B cell (primary cell): ENCODE data around the gene EVA1A. TPM values are rescaled to one million over a fixed set of nuclear protein-coding genes. Genes with fewer than 3 reads are reported as not detected.

Experiments used
- ATAC-seq: fragments of 200-7000 bp; cut with Tn5 transposase; one replicate; pipeline ENCODE4 v1.10.0; 2021; ENCODE audit warnings: low read depth, mild to moderate bottlenecking, moderate number of reproducible peaks, moderate library complexity
- CTCF ChIA-PET: fragments of 350-600 bp; sonication (Branson Sonifier 250); formaldehyde crosslinking; loops from one replicate; lab custom pipeline; 2021; ENCODE audit warnings: antibody characterized with exemption, inconsistent platforms; lab: Charles Lee
- POLR2A ChIA-PET: fragments of 350-600 bp; sonication (Branson Sonifier 250); formaldehyde crosslinking; loops from one replicate; lab custom pipeline; 2021; ENCODE audit warnings: antibody characterized with exemption; lab: Charles Lee
- DNase-seq: peaks from one replicate; pipeline ENCODE4 v3.0.0; 2013
- H2AFZ ChIP-seq: 2 replicates; pipeline ENCODE4 v1.6.1; 2012; ENCODE audit warnings: mild to moderate bottlenecking, low read depth, low read length; ENCODE audit not compliant: insufficient read depth, poor library complexity, severe bottlenecking
- H3K27ac ChIP-seq, 2 donors: 1 replicate in 1 of 2; 2 replicates in 1 of 2; pipeline ENCODE4 v1.5.1; 2012 to 2013; ENCODE audit warnings: low read length in 2 of 2, mild to moderate bottlenecking in 2 of 2, moderate library complexity in 1 of 2
- H3K27me3 ChIP-seq, 4 experiments: fragments of 200-600 bp in 1 of 4; sonication (generic) in 1 of 4; replicated peaks in 1 of 4; 1 replicate in 2 of 4; 2 replicates in 2 of 4; pipeline versions ENCODE4 v1.6.1 to v1.7.0; 2013 to 2016; ENCODE audit warnings: low read length in 3 of 4, mild to moderate bottlenecking in 2 of 4, mixed read lengths in 1 of 4, moderate library complexity in 1 of 4; ENCODE audit not compliant: insufficient read depth in 4 of 4, control insufficient read depth in 3 of 4; ENCODE audit errors: control extremely low read depth in 1 of 4
- H3K36me3 ChIP-seq, 2 experiments: replicated peaks in 1 of 2; 1 replicate in 1 of 2; 2 replicates in 1 of 2; pipeline versions ENCODE4 v1.6.1 to v1.7.1; 2013; ENCODE audit warnings: low read length in 1 of 2; ENCODE audit not compliant: insufficient read depth in 2 of 2, control insufficient read depth in 1 of 2; ENCODE audit errors: control extremely low read depth in 1 of 2, extremely low read depth in 1 of 2
- H3K4me1 ChIP-seq, 2 donors: fragments of 200-600 bp in 1 of 2; sonication (generic) in 1 of 2; 1 replicate in 1 of 2; 2 replicates in 1 of 2; pipeline versions ENCODE4 v1.5.1 to v1.6.1; 2013 to 2017; ENCODE audit warnings: low read length in 2 of 2; ENCODE audit not compliant: control insufficient read depth in 2 of 2, insufficient read depth in 2 of 2
- H3K4me2 ChIP-seq: replicated peaks from 2 replicates; pipeline ENCODE3; 2012; ENCODE audit warnings: mild to moderate bottlenecking, low read depth, low read length; ENCODE audit not compliant: poor library complexity, severe bottlenecking
- H3K4me3 ChIP-seq, 5 experiments: fragments of 200-600 bp in 1 of 5; sonication (generic) in 1 of 5; 1 replicate in 3 of 5; 2 replicates in 2 of 5; pipeline versions ENCODE4 v1.5.1 to v1.7.0; 2011 to 2016; ENCODE audit warnings: low read length in 4 of 5, mild to moderate bottlenecking in 4 of 5, low read depth in 2 of 5, control low read depth in 1 of 5, moderate library complexity in 1 of 5; ENCODE audit not compliant: insufficient read depth in 1 of 5; ENCODE audit errors: control extremely low read depth in 1 of 5, extremely low read depth in 1 of 5
- H3K79me2 ChIP-seq: fragments of 200-600 bp; sonication (generic); one replicate; pipeline ENCODE4 v1.6.0; 2016; ENCODE audit warnings: low read length; ENCODE audit not compliant: control insufficient read depth, insufficient read depth
- H3K9ac ChIP-seq: fragments of 200-600 bp; sonication (generic); 2 replicates; pipeline ENCODE4 v1.6.1; 2017; ENCODE audit warnings: mild to moderate bottlenecking, low read length, moderate library complexity
- H3K9me3 ChIP-seq, 3 donors: one replicate each; pipeline versions ENCODE4 v1.6.1 to v1.7.1; 2013; ENCODE audit warnings: low read length in 2 of 3; ENCODE audit not compliant: control insufficient read depth in 2 of 3, insufficient read depth in 1 of 3; ENCODE audit errors: control extremely low read depth in 1 of 3
- H4K20me1 ChIP-seq: 2 replicates; pipeline ENCODE4 v1.6.0; 2012; ENCODE audit warnings: mild to moderate bottlenecking, low read length; ENCODE audit not compliant: insufficient read depth, control insufficient read depth, poor library complexity, severe bottlenecking
- H3K27ac Mint-ChIP-seq: one replicate; pipeline ENCODE4 v1.8.0; 2021; ENCODE audit warnings: mixed read lengths
- H3K27me3 Mint-ChIP-seq: one replicate; pipeline ENCODE4 v1.8.0; 2021; ENCODE audit warnings: mixed read lengths
- H3K4me1 Mint-ChIP-seq: one replicate; pipeline ENCODE4 v1.8.0; 2021; ENCODE audit warnings: mixed read lengths
- H3K4me3 Mint-ChIP-seq: one replicate; pipeline ENCODE4 v1.8.0; 2021; ENCODE audit warnings: mixed read lengths
- H3K9me3 Mint-ChIP-seq: one replicate; pipeline ENCODE4 v1.8.0; 2022; ENCODE audit warnings: mixed read lengths; ENCODE audit not compliant: insufficient read depth
- EZH2 ChIP-seq: IDR thresholded peaks from 2 replicates; pipeline ENCODE4 v1.6.1; 2012; ENCODE audit warnings: borderline replicate concordance, low read depth, mild to moderate bottlenecking, moderate library complexity, low read length; ENCODE audit not compliant: insufficient read depth, poor library complexity, severe bottlenecking
- WGBS: methylation state at CpG from one replicate; pipeline ENCODE4 v1.1.5; 2013; ENCODE audit warnings: missing lambda C conversion rate; ENCODE audit not compliant: insufficient coverage; 5-methylcytosine and 5-hydroxymethylcytosine counted together
- intact Hi-C: fragments of 100-400 bp; cut with micrococcal nuclease; formaldehyde crosslinking; loops from one replicate; pipeline ENCODE4 v1.10.0; 2022
- polyA plus RNA-seq: library from polyadenylated mRNA; depleted of rRNA; stranded (reverse); fragments of >200 nt; gene quantifications from 2 replicates; pipeline ENCODE4 v1.2.3, GENCODE V29; 2012
- total RNA-seq, 2 donors: library from RNA; stranded (reverse); fragments of 120-200 nt in 1 of 2; gene quantifications; 1 replicate in 1 of 2; 2 replicates in 1 of 2; pipeline versions ENCODE4 v1.2.3 to v1.2.4, GENCODE V29; 2013 to 2022
- TF ChIP-seq, protein P1 (sequence below): fragments of 200-600 bp; IDR thresholded peaks from one replicate; pipeline ENCODE4 v1.8.0; 2022; ENCODE audit warnings: antibody characterized with exemption, mild to moderate bottlenecking

EVA1A gene
- total and polyA plus RNA-seq, 2 donors (not counting 1 experiment from before 2014, with no cell fraction given), result not detected

DNA sequence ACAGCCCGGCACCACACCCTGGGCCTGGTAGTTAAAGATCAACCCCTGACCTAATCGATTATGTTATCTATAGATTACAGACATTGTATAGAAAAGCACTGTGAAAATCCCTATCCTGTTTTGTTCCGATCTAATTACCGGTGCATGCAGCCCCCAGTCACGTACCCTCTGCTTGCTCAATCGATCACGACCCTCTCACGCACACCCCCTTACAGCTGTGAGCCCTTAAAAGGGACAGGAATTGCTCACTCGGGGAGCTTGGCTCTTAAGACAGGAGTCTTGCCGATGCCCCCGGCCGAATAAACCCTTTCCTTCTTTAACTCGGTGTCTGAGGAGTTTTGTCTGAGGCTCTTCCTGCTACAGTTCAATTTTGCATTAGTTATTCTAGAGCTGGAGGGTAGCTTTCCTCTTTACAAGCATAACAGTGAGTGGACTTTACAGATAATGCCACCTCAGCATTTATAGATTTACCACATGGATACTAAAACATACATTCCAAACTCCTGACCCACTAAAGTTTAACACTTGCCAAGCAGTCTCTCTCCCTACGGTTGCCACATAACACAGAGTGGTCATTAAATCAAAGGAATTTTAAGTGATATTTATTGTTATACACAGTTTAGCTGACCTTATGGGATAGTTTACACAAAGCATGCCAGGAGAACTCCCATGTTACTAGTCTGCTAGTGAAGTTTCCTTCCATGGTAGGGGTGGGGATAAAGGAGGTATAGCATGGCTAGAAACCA, 101.0 kb downstream of the EVA1A start:
- ChIA-PET CTCF (interaction anchor here (0.9 kb wide), 1 partner anchor 28 kb away, joined by 3 read pairs; no protein-coding TSS in a partner anchor), POLR2A (no interaction called here)
- Mint-ChIP-seq H3K9me3 (no peaks in the 10 kb centered on the region), H3K27ac (no peak overlapping the region), H3K4me1 (no peaks in the 10 kb centered on the region), H3K4me3 (no peak overlapping the region), H3K27me3 (peaks cover 19% of the 10 kb centered on the region)
- Histone ChIP-seq H3K4me1 (no peaks in the 10 kb centered on the region), H4K20me1 (no peaks in the 10 kb centered on the region), H3K27me3 (peaks cover 0 to 8% (median 0%) of the 10 kb centered on the region in 4 experiments), H3K79me2 (no peaks in the 10 kb centered on the region), H3K36me3 (no peaks in the 10 kb centered on the region), H3K4me3 (no peak overlapping the region), H3K4me2 (no peak overlapping the region), H3K27ac (no peak overlapping the region), H2AFZ (no peak overlapping the region), H3K9ac (no peak overlapping the region), H3K9me3 (peaks cover 0 to 4% (median 2%) of the 10 kb centered on the region in 3 donors)
- ATAC-seq (no peak), DNase-seq (no peak)
- TF ChIP-seq, protein P1, sequence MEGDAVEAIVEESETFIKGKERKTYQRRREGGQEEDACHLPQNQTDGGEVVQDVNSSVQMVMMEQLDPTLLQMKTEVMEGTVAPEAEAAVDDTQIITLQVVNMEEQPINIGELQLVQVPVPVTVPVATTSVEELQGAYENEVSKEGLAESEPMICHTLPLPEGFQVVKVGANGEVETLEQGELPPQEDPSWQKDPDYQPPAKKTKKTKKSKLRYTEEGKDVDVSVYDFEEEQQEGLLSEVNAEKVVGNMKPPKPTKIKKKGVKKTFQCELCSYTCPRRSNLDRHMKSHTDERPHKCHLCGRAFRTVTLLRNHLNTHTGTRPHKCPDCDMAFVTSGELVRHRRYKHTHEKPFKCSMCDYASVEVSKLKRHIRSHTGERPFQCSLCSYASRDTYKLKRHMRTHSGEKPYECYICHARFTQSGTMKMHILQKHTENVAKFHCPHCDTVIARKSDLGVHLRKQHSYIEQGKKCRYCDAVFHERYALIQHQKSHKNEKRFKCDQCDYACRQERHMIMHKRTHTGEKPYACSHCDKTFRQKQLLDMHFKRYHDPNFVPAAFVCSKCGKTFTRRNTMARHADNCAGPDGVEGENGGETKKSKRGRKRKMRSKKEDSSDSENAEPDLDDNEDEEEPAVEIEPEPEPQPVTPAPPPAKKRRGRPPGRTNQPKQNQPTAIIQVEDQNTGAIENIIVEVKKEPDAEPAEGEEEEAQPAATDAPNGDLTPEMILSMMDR, result no peak
- TF ChIP-seq EZH2, result no peak
- WGBS, result 92% methylated on average over 5 of the region's 14 CpGs
- intact Hi-C loops, result no loop called here

DNA sequence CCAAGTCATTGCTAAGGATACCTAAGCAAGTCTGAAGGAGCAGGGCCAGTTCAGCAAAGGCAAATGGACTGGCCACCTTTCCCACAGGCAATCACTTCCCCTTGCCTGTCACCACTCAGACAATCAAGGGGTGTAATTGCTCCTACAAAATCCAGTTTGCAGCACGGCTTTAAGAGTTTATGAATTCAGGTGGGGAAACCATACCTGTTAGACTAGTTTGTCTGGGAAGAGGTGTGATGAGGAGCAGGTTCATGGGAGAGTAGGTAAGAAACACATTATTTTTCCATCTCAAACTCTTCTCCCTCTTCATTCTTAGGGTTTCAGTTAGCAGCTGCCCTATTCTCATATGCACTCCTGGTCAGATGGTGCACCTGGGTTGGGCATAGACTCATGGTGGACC, 102.5 kb downstream of the EVA1A start:
- Mint-ChIP-seq H3K27ac (no peak overlapping the region), H3K4me3 (no peak overlapping the region), H3K4me1 (peaks cover 11% of the 10 kb centered on the region), H3K27me3 (peaks cover 17% of the 10 kb centered on the region), H3K9me3 (no peaks in the 10 kb centered on the region)
- Histone ChIP-seq H3K4me1 (peaks cover 3 to 4% of the 10 kb centered on the region in 2 donors), H4K20me1 (no peaks in the 10 kb centered on the region), H3K4me2 (no peak overlapping the region), H3K9ac (no peak overlapping the region), H3K79me2 (no peaks in the 10 kb centered on the region), H2AFZ (no peak overlapping the region), H3K9me3 (peaks cover 0 to 4% (median 2%) of the 10 kb centered on the region in 3 donors), H3K27ac (no peak overlapping the region), H3K4me3 (no peak overlapping the region), H3K27me3 (peaks cover 0 to 8% (median 0%) of the 10 kb centered on the region in 4 experiments), H3K36me3 (no peaks in the 10 kb centered on the region)
- ChIA-PET CTCF (interaction anchor here (0.7 kb wide), 1 partner anchor 8 kb away, joined by 3 read pairs; no protein-coding TSS in a partner anchor), POLR2A (no interaction called here)
- ATAC-seq (no peak), DNase-seq (no peak)
- intact Hi-C loops, result no loop called here
- TF ChIP-seq, protein P1, result no peak
- no peak for TF ChIP-seq EZH2
- no CpG with 5 or more reads among the region's 1 CpG for WGBS
